BLaER1 (cell line): ENCODE results near the gene DENND11.

Experiments used
- H3K27ac ChIP-seq: shearing (Covaris generic); formaldehyde crosslinking; 2 replicates; pipeline ENCODE4 v1.8.1; 2022
- H3K27me3 ChIP-seq: shearing (Covaris generic); formaldehyde crosslinking; 2 replicates; pipeline ENCODE4 v1.8.1; 2022
- H3K36me3 ChIP-seq: shearing (Covaris generic); formaldehyde crosslinking; 2 replicates; pipeline ENCODE4 v1.8.1; 2022
- H3K4me1 ChIP-seq: shearing (Covaris generic); formaldehyde crosslinking; 2 replicates; pipeline ENCODE4 v1.8.1; 2022
- H3K4me2 ChIP-seq: shearing (Covaris generic); formaldehyde crosslinking; 2 replicates; pipeline ENCODE4 v1.8.1; 2022
- H3K4me3 ChIP-seq: shearing (Covaris generic); formaldehyde crosslinking; 2 replicates; pipeline ENCODE4 v1.8.1; 2022
- H3K9ac ChIP-seq: shearing (Covaris generic); formaldehyde crosslinking; 2 replicates; pipeline ENCODE4 v1.8.1; 2022
- H3K9me3 ChIP-seq: shearing (Covaris generic); formaldehyde crosslinking; 2 replicates; pipeline ENCODE4 v1.8.1; 2022
- H4K20me1 ChIP-seq: shearing (Covaris generic); formaldehyde crosslinking; 2 replicates; pipeline ENCODE4 v1.8.1; 2022
- Cebpa-rat ChIP-seq: shearing (Covaris generic); IDR thresholded peaks from 2 replicates; pipeline ENCODE4 v1.8.1; 2022

DENND11 gene

GRCh38 chr7:141729020-141729419 is 27.1 kb upstream of the DENND11 start:
- H3K4me3 ChIP-seq: no peak overlapping the region
- no peaks in the 10 kb centered on the region for H4K20me1 ChIP-seq

GRCh38 chr7:141722529-141722928 is 20.6 kb upstream of the DENND11 start:
- H3K4me2 ChIP-seq: no peak overlapping the region
- H3K27me3 ChIP-seq: no peaks in the 10 kb centered on the region
- H4K20me1 ChIP-seq: no peaks in the 10 kb centered on the region
- H3K4me3 ChIP-seq: no peak overlapping the region
- no peaks in the 10 kb centered on the region for H3K36me3 ChIP-seq
- no peak overlapping the region for H3K27ac ChIP-seq
- H3K4me1 ChIP-seq: no peaks in the 10 kb centered on the region
- no peak overlapping the region for H3K9ac ChIP-seq
- H3K9me3 ChIP-seq: no peaks in the 10 kb centered on the region
- no peak for TF ChIP-seq Cebpa-rat

More at GRCh38 chr7:141729020-141729419, 27.1 kb upstream of the DENND11 start:
- Histone ChIP-seq H3K27ac (no peak overlapping the region), H3K9ac (no peak overlapping the region), H3K4me1 (no peaks in the 10 kb centered on the region), H3K27me3 (no peaks in the 10 kb centered on the region), H3K4me2 (no peak overlapping the region), H3K9me3 (no peaks in the 10 kb centered on the region), H3K36me3 (no peaks in the 10 kb centered on the region)
- no peak for TF ChIP-seq Cebpa-rat

- no peak overlapping the region for H3K9ac ChIP-seq
- no peaks in the 10 kb centered on the region for H3K9me3 ChIP-seq
- H3K4me3 ChIP-seq: no peak overlapping the region
- no peaks in the 10 kb centered on the region for H3K36me3 ChIP-seq
- no peak for TF ChIP-seq Cebpa-rat
- no peak overlapping the region for H3K27ac ChIP-seq
- H4K20me1 ChIP-seq: no peaks in the 10 kb centered on the region
- no peaks in the 10 kb centered on the region for H3K4me1 ChIP-seq
- H3K4me2 ChIP-seq: no peak overlapping the region
- no peaks in the 10 kb centered on the region for H3K27me3 ChIP-seq
Measured at GRCh38 chr7:141717450-141717849, 15.5 kb upstream of the DENND11 start.

- Histone ChIP-seq H3K4me1 (no peaks in the 10 kb centered on the region), H3K9me3 (no peaks in the 10 kb centered on the region), H3K9ac (no peak overlapping the region), H4K20me1 (no peaks in the 10 kb centered on the region), H3K36me3 (no peaks in the 10 kb centered on the region), H3K27me3 (no peaks in the 10 kb centered on the region), H3K27ac (no peak overlapping the region), H3K4me3 (no peak overlapping the region), H3K4me2 (no peak overlapping the region)
- TF ChIP-seq Cebpa-rat: no peak
Measured at GRCh38 chr7:141715794-141716689, 14.1 kb upstream of the DENND11 start.

GRCh38 chr7:141715018-141715417 is 13.1 kb upstream of the DENND11 start:
- Histone ChIP-seq H3K27me3 (no peaks in the 10 kb centered on the region), H3K4me3 (no peak overlapping the region), H3K4me2 (no peak overlapping the region), H3K36me3 (no peaks in the 10 kb centered on the region), H4K20me1 (no peaks in the 10 kb centered on the region), H3K9me3 (no peaks in the 10 kb centered on the region), H3K4me1 (no peaks in the 10 kb centered on the region), H3K27ac (no peak overlapping the region), H3K9ac (no peak overlapping the region)
- TF ChIP-seq Cebpa-rat: no peak

- Histone ChIP-seq H3K9me3 (no peaks in the 10 kb centered on the region), H3K27ac (no peak overlapping the region), H3K4me1 (no peaks in the 10 kb centered on the region), H3K4me3 (no peak overlapping the region), H4K20me1 (no peaks in the 10 kb centered on the region), H3K36me3 (no peaks in the 10 kb centered on the region), H3K27me3 (no peaks in the 10 kb centered on the region), H3K4me2 (no peak overlapping the region), H3K9ac (no peak overlapping the region)
- TF ChIP-seq Cebpa-rat: no peak
Measured at GRCh38 chr7:141714571-141714970, 12.6 kb upstream of the DENND11 start.

GRCh38 chr7:141713890-141714289 is 11.9 kb upstream of the DENND11 start:
- no peak overlapping the region for H3K9ac ChIP-seq
- H4K20me1 ChIP-seq: no peaks in the 10 kb centered on the region
- H3K4me3 ChIP-seq: no peak overlapping the region
- H3K9me3 ChIP-seq: no peaks in the 10 kb centered on the region
- no peaks in the 10 kb centered on the region for H3K27me3 ChIP-seq
- no peaks in the 10 kb centered on the region for H3K4me1 ChIP-seq
- H3K27ac ChIP-seq: no peak overlapping the region
- no peak overlapping the region for H3K4me2 ChIP-seq
- TF ChIP-seq Cebpa-rat: no peak
- no peaks in the 10 kb centered on the region for H3K36me3 ChIP-seq

GRCh38 chr7:141712603-141713255 is 10.8 kb upstream of the DENND11 start:
- no peak overlapping the region for H3K4me2 ChIP-seq
- no peak overlapping the region for H3K9ac ChIP-seq
- H3K36me3 ChIP-seq: no peaks in the 10 kb centered on the region
- no peak for TF ChIP-seq Cebpa-rat
- no peaks in the 10 kb centered on the region for H3K4me1 ChIP-seq
- no peak overlapping the region for H3K4me3 ChIP-seq
- H3K27ac ChIP-seq: no peak overlapping the region
- H3K9me3 ChIP-seq: no peaks in the 10 kb centered on the region
- H3K27me3 ChIP-seq: no peaks in the 10 kb centered on the region
- H4K20me1 ChIP-seq: no peaks in the 10 kb centered on the region

- no peaks in the 10 kb centered on the region for H3K27me3 ChIP-seq
- no peak overlapping the region for H3K4me3 ChIP-seq
- no peak overlapping the region for H3K4me2 ChIP-seq
- H3K36me3 ChIP-seq: no peaks in the 10 kb centered on the region
- H3K4me1 ChIP-seq: no peaks in the 10 kb centered on the region
- no peaks in the 10 kb centered on the region for H3K9me3 ChIP-seq
- no peak overlapping the region for H3K27ac ChIP-seq
- H4K20me1 ChIP-seq: no peaks in the 10 kb centered on the region
- H3K9ac ChIP-seq: no peak overlapping the region
- no peak for TF ChIP-seq Cebpa-rat
Measured at GRCh38 chr7:141710301-141710700, 8.3 kb upstream of the DENND11 start.

- H4K20me1 ChIP-seq: no peaks in the 10 kb centered on the region
- no peak overlapping the region for H3K4me2 ChIP-seq
- no peak overlapping the region for H3K9ac ChIP-seq
- H3K27me3 ChIP-seq: no peaks in the 10 kb centered on the region
- no peak overlapping the region for H3K27ac ChIP-seq
- TF ChIP-seq Cebpa-rat: no peak
- H3K9me3 ChIP-seq: no peaks in the 10 kb centered on the region
- H3K4me1 ChIP-seq: no peaks in the 10 kb centered on the region
- H3K4me3 ChIP-seq: no peak overlapping the region
- no peaks in the 10 kb centered on the region for H3K36me3 ChIP-seq
Measured at GRCh38 chr7:141709749-141710148, 7.8 kb upstream of the DENND11 start.
